HG03039 (cell line): ENCODE data around the gene BCL11B.
"Not testable (repeated sequence)": the region's sequence is repeated elsewhere in the genome, so short reads cannot be mapped to it uniquely, and the experiment has no call there.

Experiments used
- ATAC-seq: cut with Tn5 transposase; IDR thresholded peaks from one replicate; pipeline ENCODE4 v1.9.1; 2021; ENCODE audit warnings: mild to moderate bottlenecking, moderate library complexity; ENCODE audit not compliant: unreplicated experiment

BCL11B gene

DNA sequence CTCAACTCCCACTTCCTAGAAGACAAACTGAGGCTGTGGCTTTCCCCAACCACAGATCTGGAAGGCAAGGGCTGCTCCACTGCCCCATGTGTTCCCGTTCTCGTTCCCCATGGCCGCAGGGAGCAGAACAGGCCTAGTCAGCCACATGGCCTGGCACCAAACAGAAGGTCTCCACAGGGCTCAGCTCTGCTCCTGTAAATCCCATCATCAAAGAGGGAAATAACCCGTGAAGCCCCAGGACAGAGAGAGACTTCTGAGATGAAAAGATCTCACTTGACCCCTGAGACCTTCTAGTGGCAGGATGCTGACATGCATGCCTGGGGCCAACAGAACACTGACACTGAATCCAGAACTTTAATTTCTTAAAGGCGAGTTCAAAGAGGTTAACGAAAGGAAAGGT is 68.9 kb downstream of the BCL11B start:
- no peak for ATAC-seq

DNA sequence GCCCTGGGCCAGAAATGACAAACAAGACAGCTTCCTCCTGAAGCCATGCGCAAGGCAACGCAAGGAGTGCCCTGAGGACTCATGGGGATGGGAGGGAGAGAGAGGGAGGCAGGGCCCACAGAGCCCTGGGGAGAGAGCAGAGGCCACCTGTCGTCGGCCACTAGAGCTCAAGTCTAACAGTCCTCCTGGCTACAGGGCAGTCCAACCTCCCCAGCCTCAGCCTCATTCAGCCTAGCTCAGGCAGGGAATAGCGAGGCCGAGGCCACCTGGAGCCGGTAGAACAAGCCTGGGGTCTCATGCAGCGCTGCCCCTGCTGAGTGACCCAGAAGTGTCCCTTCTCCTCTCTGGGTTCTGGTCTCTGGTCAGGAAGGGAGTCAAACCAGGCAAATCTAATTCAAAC is 69.5 kb downstream of the BCL11B start:
- ATAC-seq: no peak

DNA sequence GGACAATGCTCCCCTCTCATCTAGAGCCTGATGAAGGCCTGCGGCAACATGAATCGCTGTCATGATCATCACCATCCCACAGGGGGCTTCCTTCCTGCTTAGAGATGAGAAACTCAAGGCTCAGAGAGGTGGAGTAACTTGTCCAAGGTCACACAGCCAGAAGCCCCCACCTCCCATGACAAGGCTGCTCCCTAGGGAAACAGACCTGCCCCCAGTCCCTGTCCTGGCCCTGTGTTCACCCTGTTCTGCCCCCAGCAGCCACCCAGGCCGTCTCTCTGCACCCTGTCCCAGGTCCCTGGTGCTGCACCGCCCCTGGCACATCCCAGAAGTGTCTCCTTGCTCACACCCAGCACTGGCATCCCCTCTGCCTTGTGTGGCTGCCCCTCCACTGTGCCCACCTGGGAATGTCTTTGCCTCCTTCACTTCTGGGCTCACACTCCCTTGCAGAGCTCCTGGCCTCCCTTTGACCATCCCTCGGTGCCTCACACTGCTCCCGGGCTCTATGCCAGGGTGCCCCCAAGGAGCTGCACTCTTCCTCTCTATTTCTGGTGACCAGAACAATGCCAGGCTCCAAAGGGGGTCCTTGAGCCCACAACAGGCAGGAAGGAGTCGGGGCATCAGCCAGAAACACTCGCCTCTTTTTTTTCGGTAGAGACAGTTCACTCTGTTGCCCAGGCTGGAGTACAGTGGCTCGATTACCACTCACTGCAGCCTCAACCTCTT is 70.5 kb downstream of the BCL11B start:
- no peak for ATAC-seq

DNA sequence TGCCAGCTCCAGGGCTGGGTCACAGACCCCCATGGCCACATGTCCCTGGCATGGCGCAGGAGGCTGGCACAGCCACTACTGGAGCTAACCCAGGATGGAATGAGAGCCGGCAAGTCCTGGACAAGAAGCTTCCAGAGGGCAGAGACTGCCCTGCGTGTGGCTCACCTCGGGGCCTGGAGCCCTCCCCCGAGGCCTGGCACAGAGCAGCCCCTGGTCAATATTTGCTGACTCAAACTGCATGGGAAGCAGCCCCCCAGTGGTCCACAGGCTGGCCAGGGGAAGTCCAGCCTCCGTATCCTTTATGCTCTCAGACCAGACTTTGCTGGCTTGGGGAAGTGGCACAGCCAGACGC is 71.4 kb downstream of the BCL11B start:
- ATAC-seq: no peak

DNA sequence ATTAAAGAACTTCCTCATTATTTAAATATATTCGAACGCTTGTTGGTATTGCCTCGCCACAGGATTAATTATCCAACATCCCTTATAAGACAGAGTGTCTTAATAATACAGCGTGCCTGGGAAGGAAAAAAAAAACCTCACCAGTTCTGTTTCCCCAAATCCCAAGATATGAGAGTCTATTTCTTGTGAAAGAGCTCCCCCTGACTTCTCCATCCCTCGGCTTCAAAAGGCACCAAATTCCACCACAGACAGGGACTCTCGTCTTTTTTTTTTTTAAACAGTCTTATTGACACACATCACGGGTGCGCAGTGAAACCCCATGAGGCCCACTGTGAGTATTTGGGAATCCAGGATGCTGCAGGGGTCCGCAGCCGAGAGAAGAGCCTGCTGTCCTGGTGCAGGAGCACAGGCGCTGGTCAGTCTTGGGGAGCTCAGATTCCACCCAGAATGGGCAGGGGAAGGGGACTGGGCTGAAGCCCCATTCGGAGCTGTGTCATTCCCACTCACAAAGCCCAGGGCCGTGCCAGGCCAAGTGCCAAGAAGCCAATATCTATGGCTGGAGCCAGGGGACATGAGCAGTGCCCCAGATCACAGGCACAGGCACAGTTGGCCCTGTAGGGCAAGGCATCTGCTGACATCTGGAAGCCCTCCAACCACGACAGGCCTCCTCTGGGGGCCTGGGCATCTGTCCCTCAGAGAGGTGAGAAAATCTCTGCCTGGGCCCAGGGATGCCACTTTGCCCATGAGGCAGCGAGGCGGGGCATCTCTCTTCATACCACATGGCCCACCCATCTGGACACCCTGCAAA is 71.9 kb downstream of the BCL11B start:
- no peak for ATAC-seq

DNA sequence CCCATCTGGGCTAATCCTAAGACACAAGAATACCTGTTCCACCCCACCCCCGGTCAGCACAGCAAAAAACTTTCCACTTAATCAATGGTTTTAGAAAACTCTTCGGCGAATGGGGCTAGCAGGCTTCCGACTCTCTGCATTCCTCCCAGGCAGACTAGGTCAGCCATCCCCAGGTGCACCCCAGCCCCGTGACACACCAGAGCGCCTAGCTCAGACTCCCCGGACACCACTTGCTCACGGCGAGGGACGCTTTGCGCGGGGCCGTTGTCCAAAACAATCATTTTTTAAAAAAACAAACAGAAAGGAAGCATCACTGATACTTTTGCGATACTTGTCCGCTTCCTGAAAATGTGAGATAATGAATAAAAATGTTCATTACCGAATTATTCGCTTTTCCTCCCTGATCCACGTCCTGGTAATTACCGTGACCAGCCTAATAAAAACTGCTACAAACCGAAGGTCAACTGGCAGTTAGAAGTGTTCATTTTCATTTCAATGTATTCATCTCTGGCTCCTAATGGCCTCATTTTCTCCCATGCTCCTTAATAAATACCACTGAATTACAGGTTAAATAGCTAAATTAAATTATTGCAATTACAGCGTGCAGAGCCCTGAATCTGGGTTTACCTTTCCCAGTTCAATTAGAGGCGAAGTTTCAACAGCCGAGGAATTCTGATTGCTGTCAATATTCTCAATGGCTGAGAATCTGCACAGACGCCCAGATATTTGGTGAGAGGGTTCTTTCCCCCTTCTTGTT is 73.1 kb downstream of the BCL11B start:
- ATAC-seq: no peak

DNA sequence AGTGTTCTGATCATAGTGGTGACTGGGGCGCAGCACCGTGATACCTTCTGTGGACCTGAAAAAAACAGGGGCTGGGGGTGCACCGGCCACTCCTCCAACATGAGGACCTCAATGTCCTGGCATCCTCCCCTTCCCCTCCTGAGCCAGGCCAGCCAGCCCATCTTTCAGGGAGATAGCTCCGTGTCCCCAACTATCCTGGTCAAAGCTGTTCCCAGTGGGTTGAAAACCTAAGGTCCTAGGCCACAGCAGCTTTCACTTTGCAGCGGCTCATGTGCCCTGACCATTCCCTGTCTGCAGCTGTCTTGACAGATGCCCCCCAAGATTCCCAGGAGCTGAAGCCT is 75.7 kb downstream of the BCL11B start:
- no peak for ATAC-seq

DNA sequence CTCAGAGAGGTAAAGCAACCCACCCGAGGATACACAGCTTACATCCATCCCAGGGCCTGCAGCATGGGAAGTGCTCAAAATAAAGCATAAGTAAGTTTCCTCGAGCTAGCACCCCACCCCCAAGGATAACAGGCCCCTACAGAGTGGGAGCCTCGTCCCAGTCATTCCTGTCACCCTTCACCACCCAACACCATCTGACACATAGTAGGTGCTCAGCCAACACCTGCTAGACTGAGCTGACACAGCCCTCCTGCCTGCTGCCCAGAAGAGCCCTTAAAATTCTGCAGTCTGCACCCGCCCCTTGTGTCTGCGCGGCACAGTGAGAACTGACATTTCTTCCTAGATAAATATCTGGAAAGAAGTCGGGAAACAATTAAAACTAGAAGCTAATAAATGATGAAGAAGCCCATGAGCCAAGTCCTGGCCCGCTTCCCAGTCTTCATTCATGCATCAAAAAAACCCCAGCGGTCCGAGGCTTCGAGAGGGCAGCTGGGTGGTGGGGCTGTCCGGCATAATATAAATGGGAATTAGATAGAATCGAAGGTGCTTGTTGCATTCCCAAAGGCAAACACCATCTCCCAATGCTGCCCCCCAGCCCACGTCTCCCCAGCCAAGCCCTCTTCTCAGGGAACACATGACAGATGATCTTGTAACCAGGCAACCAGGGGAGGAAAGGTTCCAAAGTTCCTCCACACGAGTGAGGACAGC is 76.2 kb downstream of the BCL11B start:
- no peak for ATAC-seq

DNA sequence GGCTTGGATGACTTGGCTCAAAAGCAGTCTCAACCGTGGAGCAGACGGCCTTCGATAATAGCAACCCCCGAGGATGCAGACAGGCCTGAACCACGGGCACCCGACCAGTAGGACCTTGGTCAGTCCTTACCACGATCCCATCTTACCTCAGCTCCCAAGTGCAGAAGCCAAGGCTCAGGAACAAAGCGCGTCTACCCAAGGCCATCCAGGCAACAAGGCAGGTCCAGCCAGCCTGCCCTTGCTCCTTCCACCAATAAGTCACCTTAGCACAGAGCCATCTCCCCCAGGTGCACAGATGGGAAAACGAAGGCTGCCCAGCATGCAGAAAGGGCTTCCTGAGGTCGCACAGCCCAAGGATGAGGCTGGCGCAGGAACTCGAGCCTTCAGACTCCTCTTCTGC is 77.3 kb downstream of the BCL11B start:
- ATAC-seq: no peak

DNA sequence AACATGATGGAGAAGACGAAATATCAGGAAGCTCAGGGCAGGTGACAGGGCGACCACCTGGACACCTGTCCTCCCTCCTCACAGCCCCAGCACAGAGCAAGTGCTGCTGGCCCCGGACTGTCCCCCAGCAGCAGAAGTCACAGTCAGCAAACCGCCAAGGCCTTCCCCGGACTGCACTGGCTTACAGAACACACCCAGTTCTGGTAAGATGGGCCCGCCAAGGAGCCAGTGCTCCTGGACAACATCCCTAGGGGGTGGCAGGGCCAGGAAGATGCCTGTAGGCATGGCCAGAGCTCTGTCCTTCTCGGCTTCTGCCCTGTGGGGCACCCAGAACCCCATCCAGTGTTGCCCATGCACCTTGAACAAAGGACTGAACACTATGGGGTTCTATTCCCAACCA is 77.9 kb downstream of the BCL11B start:
- ATAC-seq: no peak

DNA sequence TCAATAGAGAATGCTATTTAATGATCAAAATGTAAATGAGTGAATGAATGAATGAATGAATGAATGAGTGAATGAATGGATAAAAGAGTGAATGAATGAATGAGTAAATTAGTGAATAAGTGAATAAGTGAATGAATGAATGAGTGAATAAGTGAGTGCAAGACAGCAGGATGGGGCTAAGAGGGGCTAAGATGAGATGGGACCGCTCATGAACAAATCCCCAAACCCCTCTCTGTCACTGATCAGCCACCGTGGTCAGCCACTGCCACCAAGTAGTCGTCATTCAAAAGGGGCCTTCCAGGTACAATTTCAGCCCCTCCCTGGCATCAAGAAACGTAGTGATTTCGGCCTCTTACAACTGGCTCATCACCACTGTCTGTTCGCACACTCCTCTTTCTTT is 79.2 kb downstream of the BCL11B start:
- no peak for ATAC-seq

DNA sequence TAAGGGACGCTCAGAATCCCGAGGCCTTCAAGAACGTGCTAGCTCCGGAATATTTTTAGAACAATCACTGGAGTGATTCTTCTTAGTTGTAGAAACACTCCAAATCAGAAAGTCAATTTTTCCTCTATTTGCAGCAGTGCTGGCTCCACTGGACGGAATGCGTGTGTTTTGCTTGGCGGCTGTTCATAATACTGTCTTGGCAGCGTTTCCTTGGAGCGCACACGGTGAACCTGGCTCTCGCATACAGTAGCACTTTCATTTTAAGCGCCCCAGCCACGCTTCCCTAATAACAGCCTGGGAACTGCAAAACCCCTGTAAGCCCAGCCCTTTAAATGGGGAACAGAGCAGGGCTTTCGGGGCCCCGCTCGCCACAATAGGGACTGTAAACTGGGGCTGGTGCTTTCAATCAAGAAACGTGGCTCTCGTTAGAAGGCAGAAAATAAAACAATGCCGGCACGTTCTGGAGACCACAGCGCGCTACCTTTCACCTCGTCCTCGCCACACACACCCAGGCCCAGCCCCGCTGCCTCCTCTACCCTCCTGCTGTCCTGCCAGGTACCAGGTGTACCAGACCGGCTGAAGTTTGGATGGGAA is 79.9 kb downstream of the BCL11B start:
- no peak for ATAC-seq

DNA sequence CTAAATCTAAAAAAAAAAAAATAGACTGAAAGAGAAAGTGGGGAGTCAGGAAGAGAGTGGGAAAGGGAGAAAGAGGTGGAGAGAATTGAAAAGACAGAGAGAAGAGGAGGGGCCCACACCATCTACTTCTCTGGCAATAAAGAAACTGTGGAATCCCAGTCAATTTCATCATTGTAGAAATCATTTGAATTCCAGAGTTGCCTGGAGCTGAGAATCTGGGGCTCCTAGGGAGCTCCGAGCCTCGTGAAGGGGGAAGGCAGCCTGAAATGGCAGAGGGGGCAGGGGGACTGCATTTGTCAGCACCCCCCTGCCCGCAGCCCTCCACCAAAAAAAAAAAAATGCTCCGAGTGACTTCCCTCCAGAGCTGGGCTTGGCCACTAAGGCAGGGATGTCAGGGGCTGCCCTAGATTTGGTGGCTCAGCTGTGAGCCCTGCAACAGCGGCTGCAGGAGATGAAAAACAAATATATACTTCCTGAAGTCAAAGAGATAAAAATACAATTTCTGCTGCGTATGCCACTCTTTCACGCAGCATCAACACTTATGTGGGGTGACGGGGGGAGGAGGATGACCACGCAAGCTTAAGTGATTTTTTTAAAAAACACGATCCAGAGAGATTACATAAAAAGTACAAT is 80.5 kb downstream of the BCL11B start:
- ATAC-seq: no peak

DNA sequence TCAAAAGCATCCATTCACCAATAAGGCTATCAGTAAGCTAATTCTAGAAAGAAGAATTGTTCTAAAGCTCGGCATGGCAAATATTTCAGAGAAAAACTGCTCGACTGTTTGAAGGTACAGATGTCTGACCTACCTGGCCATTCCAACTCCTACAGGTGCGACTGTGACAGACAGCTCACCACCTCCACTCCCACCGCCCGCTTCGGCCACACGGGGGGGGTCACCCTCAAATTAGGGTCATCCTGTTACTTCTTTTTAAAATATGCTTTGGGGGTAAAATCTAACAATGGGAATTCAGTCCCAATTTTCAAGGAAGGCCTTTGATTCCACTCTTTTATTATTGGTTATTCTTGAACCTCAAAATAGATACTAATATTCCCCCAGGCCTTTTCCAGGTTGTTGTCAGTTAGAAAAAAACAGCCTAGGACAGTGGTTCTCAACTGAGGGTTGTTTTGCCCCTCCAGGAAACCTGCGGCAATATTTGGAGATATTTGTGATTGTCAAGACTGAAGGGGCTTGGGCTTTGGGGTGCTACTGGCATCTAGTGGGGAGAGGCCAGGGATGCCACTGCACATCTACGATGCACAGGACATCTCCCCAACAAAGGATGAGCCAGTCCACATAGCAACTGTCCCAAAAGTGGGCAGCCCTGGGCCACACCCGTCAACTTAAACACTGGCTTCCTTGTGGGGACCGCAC is 81.2 kb downstream of the BCL11B start:
- ATAC-seq: no peak

DNA sequence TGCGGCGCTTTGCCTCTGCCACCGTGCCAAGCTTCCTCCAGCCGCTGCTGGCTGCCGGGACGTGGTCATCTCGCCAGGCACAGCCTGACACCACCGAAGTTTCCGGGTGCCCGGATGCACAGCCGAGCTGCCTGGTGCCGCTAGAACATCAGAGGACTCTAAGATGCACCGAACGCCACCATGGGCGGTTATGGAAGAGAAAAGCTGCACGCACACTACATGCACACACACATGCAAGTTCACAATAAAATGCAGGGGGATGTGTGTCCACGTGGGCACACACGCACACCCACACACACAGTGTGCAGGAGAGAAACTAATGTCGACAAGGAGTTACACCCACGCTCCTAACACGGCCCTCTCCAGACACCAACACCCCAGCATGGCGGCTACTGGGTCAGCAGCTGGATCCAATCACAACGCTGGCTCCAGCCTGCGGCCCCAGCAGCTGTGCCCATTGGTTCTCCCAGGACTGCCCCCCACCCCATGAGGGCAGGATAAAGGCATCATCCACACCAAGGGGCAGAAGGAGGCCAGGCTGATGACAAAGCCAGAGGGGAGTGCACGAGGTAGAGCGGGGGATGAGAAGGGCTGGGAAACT is 82.7 kb downstream of the BCL11B start:
- ATAC-seq: no peak

DNA sequence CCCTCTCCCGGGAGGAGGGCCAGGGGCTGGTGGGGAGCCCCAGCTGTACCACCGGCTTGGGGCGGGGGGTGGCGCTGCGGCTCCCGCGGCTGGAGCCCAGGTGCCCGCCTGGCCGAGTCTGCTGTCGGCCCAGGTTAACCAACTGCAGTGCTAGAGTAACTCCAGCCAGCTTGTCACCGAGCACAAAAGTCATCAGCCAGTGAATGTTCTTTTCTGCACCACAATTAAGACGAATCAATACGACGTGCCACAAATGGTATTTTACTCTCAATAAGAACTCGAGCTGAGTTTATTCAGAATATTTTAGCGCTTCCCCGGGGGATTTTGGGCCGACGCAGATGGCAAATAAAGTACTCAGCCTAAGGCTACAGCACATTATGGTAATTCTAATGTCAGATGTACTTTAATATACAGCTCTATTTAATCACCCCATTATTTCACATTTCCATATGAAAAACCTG is 83.2 kb downstream of the BCL11B start:
- ATAC-seq: no peak

DNA sequence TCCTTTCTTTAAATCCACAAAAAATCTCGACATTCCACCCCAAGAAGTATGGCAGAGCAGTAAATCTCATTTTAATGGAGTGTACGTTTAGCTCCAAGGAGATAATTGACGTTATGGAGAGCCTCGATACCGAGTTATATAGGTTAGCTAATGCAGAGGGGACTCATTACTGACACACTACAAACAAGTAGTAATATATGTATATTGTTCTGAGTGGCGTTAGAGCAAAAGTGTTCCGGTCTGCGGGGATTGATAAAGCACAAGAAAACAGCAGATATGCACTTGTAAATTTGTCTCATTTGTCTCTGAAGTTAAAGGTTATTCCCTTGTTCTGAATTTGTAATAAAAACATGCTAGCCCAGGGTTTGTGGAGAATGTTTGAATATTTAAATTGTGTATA is 84.1 kb downstream of the BCL11B start:
- no peak for ATAC-seq

DNA sequence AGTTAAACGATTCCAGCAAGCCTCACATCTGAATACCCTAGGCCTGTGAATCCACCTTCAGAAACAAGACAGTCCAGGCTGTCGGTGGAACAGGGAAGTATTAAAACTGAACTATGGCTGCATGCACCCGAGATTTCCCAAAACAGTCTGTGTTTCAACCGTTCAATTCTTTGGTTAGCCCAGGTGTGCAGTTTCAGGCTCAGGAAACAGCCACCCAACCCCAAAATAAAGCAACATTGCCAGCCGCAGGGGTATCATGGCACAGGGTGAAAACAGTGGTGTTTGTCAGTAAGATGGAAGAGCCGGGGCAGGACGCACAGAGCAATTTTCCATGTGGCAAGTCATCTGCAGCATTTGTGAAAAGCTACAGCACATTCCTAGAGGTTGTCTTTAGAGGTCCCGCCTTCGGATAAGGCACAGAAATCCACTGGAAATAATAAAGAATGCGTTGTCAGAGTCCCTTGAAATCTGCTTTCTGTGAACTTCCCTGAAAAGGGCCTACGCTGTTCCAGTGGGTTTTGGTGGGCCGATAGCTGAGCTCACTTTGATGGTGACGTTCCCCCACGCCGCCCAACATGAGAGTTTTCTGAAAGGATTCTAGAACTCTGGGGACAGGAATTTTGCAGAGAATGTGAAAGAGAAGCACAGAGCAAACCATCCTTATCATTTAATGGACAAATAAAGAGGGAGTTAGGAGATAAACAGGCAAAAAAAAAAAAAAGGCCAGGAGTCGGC is 84.9 kb downstream of the BCL11B start:
- no peak for ATAC-seq

DNA sequence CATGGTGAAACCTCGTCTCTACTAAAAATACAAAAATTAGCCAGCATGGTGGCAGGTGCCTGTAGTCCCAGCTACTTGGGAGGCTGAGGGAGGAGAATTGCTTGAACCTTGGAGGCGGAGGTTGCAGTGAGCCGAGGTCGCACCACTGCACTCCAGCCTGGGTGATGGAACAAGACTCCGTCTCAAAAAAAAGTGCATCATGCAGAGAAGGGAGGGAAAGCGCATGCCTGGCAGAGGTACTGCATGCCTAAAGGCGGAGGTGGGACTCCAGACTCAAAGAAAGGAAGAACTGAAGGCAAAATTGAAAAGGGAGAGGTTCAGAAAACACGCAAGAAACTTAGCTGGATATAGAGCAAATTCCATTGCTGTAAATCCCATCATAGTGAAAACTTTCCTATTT is 85.7 kb downstream of the BCL11B start:
- ATAC-seq: not testable (repeated sequence)
